Bone marrow (tissue), 2 donors: ENCODE results near the gene THOP1.
"Not testable (repeated sequence)": the region's sequence is repeated elsewhere in the genome, so short reads cannot be mapped to it uniquely, and the experiment has no call there.

Experiments
- DNase-seq, 2 donors: peaks; one replicate each; lab custom pipeline; 2025; lab: John Stamatoyannopoulos, UW

THOP1 gene

DNA sequence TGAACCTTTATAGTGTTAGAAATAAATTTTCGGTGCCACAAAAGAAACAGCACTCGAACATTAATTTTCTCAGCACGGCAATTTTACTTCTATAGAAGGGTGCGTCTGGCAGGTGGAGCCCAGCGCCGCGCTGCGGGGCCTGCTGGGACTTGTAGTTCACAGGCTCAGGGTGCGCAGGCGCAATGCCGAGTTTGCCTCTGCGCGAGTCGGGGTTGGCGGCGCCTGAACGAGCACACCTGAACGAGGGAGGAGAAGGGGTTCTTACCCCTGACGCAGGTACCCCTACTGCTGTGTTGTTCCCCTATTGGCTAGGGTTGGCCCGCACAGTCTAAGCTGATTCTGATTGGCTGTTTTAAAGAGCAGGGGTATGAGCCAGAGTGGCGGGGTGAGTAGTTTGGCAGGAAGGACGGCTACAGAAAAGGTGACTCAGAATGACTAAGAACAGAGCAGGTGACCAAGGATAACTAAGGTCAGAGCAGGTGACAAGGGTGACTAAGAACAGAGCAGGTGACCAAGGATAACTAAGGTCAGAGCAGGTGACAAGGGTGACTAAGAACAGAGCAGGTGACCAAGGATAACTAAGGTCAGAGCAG lies 32.0 kb downstream of the THOP1 start:
- not testable (repeated sequence) for DNase-seq

- DNase-seq: peak; percentile 85 to 92
These were observed 34.3 kb downstream of the THOP1 start, which contains the start of gene ZNF554 for GRCh38 chr19:2819540-2820111. Gene ZNF554, plus strand, starts transcription at chr19:2819868. Its CDS starts 204 bp downstream, at chr19:2820072.

DNA sequence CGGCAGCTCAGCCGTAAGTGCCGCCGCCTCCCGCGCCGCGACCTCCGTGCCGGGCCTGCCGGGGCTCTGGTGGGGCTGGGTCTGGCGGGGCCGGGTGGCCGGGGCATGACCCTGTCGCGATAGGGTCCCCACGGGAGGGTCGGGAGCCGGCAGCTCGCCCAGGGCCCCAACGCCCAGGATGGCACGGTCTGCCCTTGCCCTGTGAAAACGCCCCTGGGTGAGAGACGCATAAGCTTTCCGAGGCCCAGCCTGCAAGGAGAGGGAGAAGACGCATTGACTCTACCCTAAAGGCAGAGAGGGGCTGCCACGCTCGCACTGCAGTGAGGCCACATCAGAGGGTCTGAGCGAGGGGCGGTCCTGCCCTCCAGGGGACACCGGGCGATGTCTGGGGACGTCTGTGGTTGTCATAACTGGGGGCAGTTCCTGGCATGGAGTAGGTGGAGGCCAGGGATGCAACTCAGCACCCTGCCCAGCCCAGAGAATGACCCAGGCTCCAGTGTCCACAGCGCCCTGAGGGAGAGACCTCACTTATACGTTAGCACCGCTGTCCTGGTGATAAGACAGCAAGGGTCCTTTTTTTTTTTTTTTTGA lies 34.9 kb downstream of the THOP1 start:
- no peak for DNase-seq

DNA sequence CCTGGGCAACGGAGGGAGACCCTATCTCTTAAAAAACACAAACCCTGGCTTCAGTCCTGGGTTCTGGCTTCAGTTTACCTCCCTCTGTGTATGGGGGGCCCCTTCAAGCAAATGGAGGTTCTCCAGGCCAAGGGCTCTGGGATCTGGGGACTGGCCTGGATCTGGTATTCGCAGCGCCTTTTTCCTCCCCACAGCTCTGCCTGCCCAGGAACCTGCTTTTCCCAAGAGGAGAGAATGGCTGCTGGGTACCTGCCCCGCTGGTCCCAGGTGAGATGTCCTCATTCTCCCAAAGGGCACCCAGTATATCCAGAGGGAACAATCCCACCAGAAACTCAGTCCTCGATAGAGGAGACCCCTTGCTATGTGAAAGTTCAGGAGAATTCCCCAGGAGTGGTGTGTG lies 37.5 kb downstream of the THOP1 start:
- DNase-seq: no peak

DNA sequence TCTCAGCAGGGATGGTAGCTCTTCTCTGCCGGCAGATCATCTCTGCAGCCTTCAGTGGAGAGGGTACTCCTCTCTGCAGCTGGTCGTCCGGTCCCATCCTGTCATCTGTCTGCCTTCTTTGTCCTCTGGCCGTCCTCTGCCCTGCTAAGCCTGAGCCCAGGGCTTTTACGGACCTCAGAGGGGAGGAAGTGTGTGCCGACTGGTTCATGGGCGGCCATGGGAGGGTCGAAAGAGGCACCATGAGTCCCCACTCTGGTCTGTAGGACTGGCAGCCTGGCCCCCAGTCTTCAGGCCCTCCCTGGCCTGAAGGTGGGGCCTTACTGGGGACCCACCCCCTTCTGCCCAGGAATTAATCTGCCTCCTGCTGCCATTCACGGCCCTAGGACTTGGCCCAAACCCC lies 38.3 kb downstream of the THOP1 start:
- no peak for DNase-seq

DNA sequence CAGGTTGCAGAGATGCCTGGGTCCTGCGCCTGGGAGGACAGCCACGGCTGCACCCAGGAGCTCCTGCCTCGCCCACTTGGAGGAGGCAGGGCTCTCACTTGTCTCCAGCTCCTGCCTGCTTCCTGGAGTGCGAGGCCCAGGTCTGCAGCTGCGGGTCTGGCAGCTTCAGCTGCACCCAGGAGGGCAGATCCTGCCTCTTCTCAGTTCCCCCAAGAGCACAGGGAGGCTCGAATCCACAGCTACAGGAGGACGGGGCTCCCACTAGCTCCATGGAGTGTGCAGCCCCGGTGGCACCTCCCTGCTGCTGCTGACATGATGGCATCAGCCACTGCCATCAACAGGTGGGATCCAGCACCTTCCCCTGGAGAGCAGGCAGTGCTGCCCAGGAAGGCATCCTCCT lies 38.8 kb downstream of the THOP1 start:
- DNase-seq: no peak

- DNase-seq: no peak
These were observed 41.7 kb downstream of the THOP1 start for GRCh38 chr19:2827022-2827421.

- no peak for DNase-seq
These were observed 42.7 kb downstream of the THOP1 start for GRCh38 chr19:2827840-2828489.

DNA sequence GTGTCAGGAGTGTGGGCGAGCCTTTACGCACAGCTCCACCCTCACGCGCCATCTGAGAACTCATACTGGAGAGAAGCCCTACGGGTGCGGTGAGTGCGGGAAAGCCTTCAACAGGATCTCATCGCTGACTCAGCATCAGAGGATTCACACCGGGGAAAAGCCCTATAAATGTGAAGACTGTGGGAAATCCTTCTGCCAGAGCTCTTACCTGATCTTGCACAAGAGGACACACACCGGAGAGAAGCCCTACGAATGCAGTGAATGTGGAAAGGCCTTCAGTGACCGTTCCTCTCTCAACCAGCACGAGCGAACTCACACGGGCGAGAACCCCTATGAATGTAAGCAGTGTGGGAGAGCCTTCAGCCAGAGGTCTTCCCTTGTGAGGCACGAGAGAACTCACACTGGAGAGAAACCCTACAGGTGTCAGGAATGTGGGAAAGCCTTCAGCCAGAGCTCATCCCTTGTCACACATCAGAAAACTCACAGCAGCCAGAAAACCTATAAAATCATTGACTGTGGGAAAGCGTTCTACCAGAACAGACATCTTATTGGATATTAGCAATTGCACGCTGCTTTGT lies 49.1 kb downstream of the THOP1 start:
- DNase-seq: no peak

DNA sequence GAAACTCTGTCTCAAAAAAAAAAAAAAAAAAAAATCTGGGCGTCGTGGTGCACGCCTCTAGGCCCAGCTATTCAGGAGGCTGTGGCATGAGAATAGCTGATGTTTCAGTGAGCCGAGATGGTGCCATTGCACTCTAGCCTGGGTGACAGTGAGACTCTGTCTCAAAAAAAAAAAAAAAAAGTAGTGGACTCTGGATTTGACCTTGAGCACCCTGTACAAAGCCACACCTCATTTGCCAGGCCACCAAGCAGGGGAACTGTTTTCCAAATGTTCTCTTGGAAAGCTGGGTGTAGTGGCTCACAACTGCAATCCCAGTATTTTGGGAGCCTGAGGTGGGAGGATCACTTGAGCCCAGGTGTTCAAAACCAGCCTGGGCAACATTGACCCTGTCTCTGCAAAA lies 52.1 kb downstream of the THOP1 start:
- no peak for DNase-seq

DNA sequence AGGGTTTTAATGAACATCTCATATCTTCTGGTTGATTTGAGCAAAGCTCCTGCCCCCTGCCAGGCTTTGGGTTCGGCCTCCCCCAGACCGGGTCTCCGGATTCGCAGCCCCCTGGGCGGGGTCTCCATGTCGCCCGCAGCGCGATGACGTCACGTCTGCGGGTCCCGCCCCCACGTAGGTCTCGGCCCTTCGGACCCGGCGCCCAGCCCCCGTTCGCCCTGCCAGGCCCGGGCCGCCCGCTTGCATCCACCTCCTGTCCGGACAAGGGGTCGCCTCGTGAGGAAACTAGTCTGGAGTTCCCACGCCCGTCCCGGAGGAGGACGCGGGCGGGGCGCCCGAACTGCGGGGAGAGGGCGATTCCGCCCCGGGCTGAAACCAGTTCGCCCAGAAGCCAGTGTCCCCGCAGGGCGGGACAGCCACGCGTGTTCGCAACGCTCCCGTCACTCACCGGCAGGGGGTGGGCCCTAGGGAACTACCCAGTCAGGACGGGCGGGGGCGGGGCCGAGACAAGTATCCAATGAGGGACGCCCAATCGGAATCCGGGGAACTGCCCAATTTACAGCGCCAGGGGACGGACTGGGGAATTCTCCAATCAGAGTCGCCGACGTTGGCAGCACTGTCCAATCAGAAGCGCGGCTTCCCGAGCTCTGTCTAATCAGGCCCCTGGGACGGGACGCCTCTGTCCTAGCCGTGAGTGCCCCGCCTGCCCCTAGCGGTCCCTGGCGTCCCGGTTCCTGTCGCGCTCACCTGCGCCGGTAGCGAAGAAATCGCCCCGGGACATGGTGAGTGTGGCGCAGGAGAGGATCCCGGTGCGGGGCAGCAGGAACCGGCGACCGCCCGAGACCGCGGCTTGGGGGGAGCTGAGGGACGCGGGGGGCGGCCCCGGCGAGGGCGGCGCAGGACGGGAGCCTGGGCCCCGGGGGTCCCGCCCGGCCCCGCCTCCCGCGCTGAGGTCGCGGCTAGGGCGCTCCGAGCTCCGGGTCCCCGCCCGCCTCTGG lies 55.8 kb downstream of the THOP1 start, which contains the start of gene ZNF555:
Gene ZNF555 (plus strand): TSS at position 682 of the 998 bp plus-strand sequence. CDS start 98 bp downstream, at position 780.
- DNase-seq: peak; percentile 87 to 91

GRCh38 chr19:2841855-2842574 lies 56.7 kb downstream of the THOP1 start:
- no peak for DNase-seq

DNA sequence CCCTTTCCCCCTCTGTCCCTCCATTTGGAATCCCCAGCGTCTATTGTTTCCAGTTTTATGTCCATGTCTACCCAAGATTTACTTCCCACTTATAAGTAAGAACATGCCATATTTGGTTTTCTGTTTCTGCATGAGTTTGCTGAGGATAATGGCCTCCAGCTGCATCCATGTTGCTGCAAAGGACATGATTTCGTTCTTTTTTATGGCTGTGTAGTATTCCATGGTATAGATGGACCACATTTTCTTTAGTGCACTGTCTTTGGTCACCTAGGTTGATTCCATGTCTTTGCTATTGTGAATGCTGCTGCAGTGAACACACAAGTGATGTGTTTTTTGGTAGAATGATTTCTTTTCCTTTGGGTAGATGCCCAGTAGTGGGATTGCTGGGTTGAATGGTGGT lies 59.8 kb downstream of the THOP1 start:
- DNase-seq: no peak

DNA sequence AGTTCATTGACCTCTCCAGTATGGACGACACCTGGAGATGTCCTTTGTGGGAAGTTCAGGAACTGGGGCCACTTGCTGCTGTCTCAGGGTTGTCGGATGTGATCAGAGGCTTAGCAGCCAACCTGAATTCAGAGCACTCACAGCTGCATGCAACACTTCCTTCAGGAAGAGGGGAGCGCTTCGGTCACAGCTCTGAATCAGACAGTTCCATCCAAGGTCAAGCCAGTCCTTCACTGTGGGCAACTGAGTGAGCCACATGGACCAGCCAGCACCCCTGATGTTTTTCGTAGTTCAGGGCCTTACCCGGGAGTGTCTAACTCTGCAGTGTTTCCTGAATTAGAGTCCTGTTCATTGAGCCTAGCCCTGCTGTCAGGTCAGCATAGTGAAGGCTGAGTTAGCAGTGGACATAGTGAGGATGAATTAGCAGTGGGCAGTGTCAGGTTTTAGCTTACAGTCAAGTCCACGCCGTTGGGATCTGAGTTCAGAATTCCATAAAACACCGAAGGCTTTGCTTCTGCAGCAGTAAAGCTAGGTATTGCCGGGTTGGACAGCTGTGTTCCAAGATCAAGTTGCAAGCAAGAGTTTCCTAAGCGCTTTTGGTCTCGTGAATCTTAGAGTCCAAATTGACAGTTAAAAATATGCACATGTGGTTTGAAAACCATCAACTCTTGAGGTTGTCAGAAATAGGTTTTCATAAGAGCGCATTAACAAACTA lies 61.0 kb downstream of the THOP1 start:
- DNase-seq: no peak

- DNase-seq: no peak
These were observed 62.2 kb downstream of the THOP1 start for GRCh38 chr19:2847507-2847906.

DNA sequence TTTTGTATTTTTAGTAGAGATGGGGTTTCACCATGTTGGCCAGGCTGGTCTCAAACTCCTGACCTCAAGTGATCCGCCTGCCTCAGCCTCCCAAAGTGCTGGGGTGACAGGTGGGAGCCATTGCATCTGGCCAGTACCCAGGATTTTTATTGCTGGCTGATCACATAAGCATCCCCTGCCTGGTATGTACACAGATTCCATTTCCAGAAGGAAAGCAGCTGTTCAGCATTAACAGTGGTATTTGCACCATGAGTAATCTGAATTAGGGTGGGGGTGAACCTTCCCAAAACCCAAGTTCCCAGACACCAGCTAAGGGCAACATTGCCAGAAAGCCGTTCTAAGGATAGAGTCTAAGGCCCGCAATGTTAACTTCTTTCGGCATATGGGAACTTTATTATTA lies 63.3 kb downstream of the THOP1 start:
- no peak for DNase-seq

GRCh38 chr19:2850256-2850925 lies 65.1 kb downstream of the THOP1 start:
- no peak for DNase-seq

- no peak for DNase-seq
These were observed 67.3 kb downstream of the THOP1 start for GRCh38 chr19:2852598-2852997.

DNA sequence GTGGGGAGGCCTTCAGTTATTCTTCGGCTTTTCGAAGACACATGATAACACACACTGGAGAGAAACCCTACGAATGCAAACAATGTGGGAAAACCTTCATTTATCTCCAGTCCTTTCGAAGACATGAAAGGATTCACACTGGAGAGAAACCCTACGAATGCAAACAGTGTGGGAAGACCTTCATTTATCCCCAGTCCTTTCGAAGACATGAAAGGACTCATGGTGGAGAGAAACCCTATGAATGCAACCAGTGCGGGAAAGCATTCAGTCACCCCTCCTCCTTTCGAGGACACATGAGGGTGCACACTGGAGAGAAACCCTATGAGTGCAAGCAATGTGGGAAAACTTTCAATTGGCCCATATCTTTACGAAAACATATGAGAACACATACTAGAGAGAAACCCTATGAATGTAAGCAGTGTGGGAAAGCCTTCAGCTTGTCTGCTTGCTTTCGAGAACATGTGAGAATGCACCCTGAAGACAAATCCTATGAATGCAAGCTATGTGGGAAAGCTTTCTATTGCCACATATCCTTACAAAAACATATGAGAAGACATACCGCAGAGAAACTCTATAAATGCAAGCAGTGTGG lies 67.8 kb downstream of the THOP1 start:
- no peak for DNase-seq
